ENCODE results near the gene GDPD1.
"Not testable (repeated sequence)": the region's sequence is repeated elsewhere in the genome, so short reads cannot be mapped to it uniquely, and the experiment has no call there.

GDPD1 gene

DNA sequence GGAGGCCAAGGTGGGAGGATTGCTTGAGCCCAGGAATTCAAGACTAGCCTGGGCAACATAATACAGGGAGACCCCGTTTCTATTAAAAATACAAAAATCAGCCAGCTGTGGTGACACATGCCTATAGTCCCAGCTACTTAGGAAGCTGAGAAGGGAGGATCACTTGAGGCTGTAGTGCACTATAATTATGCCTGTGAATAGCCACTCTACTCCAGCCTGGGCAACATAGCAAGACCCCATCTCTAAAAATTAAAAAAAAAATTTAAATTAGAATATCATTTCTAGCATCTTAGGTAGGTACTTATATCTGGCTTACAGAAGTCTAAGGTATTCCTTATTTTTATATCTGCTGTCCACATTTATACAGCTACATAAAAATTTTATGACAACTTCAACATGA, 18.0 kb upstream of the GDPD1 start:
- in situ Hi-C loops (cut with HindIII; ENCODE audit: low pct_unique_long_range_greater_than_20kb, low sequenced_read_pairs) = no loop called here
- no peak for TF ChIP-seq JUND (IDR thresholded peaks at IDR 0.05; ENCODE audit: low read depth)
- DNase-seq (ENCODE audit: low read depth in 1 of 2, low spot score in 1 of 2) = no peak

- in situ Hi-C loops (cut with HindIII; ENCODE audit: low pct_unique_long_range_greater_than_20kb, low sequenced_read_pairs) = no loop called here
- no peak for DNase-seq (ENCODE audit: low read depth in 1 of 2, low spot score in 1 of 2)
- no peak for TF ChIP-seq JUND (IDR thresholded peaks at IDR 0.05; ENCODE audit: low read depth)
Observed at GRCh38 chr17:59219370-59219769, 941 bp upstream of the GDPD1 start.

DNA sequence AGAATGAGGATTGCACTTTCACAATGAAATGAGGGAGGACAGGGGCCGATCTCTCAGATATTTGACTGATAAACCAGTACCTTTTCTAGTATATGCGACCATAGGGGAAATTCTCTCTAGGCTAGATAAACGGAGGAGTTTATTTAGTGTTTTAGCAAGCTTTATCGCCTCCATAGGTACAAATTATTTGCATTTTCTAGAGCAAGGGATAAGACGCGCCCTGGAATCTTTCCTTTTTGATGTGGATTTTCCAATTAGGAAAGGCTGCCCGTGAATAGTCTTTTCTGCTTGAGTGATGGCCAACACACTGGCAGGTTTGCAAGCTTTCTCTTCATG, 351 bp upstream of the GDPD1 start:
- no peak for TF ChIP-seq JUND (IDR thresholded peaks at IDR 0.05; ENCODE audit: low read depth)
- DNase-seq (ENCODE audit: low read depth in 1 of 2, low spot score in 1 of 2) = no peak
- in situ Hi-C loops (cut with HindIII; ENCODE audit: low pct_unique_long_range_greater_than_20kb, low sequenced_read_pairs) = no loop called here

GRCh38 chr17:59221159-59221847, 992 bp downstream of the GDPD1 start:
- no peak for TF ChIP-seq JUND (IDR thresholded peaks at IDR 0.05; ENCODE audit: low read depth)
- in situ Hi-C loops (cut with HindIII; ENCODE audit: low pct_unique_long_range_greater_than_20kb, low sequenced_read_pairs) = no loop called here
- no peak for DNase-seq (ENCODE audit: low read depth in 1 of 2, low spot score in 1 of 2)

DNA sequence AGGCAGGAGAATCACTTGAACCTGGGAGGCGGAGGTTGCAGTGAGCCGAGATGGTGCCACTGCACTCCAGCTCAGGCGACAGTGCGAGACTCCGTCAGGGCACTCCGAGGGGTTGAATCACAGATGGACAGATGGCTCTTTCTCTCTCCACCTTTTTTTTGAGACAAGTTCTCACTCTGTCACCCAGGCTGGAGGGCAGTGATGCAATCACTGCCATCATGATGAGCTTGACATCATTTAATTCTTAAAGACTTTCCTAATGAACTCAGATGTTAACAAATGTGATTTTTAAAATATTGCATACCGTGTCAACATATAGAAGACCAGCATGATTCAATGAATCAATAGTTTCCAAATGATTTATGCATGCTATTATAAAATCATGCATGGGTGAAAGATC, 3.5 kb downstream of the GDPD1 start:
- TF ChIP-seq JUND (IDR thresholded peaks at IDR 0.05; ENCODE audit: low read depth) = no peak
- in situ Hi-C loops (cut with HindIII; ENCODE audit: low pct_unique_long_range_greater_than_20kb, low sequenced_read_pairs) = no loop called here
- no peak for DNase-seq (ENCODE audit: low read depth in 1 of 2, low spot score in 1 of 2)

GRCh38 chr17:59228588-59228987, 8.3 kb downstream of the GDPD1 start:
- DNase-seq (ENCODE audit: low read depth in 1 of 2, low spot score in 1 of 2); in situ Hi-C loops (cut with HindIII; ENCODE audit: low pct_unique_long_range_greater_than_20kb, low sequenced_read_pairs): not testable (repeated sequence)

- no peak for DNase-seq (ENCODE audit: low read depth in 1 of 2, low spot score in 1 of 2)
- TF ChIP-seq JUND (IDR thresholded peaks at IDR 0.05; ENCODE audit: low read depth) = no peak
- in situ Hi-C loops (cut with HindIII; ENCODE audit: low pct_unique_long_range_greater_than_20kb, low sequenced_read_pairs) = no loop called here
Observed at GRCh38 chr17:59230764-59231163, 10.5 kb downstream of the GDPD1 start.

GRCh38 chr17:59234631-59235030, 14.3 kb downstream of the GDPD1 start:
- in situ Hi-C loops (cut with HindIII; ENCODE audit: low pct_unique_long_range_greater_than_20kb, low sequenced_read_pairs) = no loop called here
- DNase-seq (ENCODE audit: low read depth in 1 of 2, low spot score in 1 of 2) = no peak
- no peak for TF ChIP-seq JUND (IDR thresholded peaks at IDR 0.05; ENCODE audit: low read depth)

GRCh38 chr17:59238906-59239305, 18.6 kb downstream of the GDPD1 start:
- no peak for DNase-seq (ENCODE audit: low read depth in 1 of 2, low spot score in 1 of 2)
- in situ Hi-C loops (cut with HindIII; ENCODE audit: low pct_unique_long_range_greater_than_20kb, low sequenced_read_pairs) = no loop called here
- TF ChIP-seq JUND (IDR thresholded peaks at IDR 0.05; ENCODE audit: low read depth) = no peak

GRCh38 chr17:59244081-59244480, 23.8 kb downstream of the GDPD1 start:
- no peak for DNase-seq (ENCODE audit: low read depth in 1 of 2, low spot score in 1 of 2)
- TF ChIP-seq JUND (IDR thresholded peaks at IDR 0.05; ENCODE audit: low read depth) = no peak
- in situ Hi-C loops (cut with HindIII; ENCODE audit: low pct_unique_long_range_greater_than_20kb, low sequenced_read_pairs) = no loop called here

DNA sequence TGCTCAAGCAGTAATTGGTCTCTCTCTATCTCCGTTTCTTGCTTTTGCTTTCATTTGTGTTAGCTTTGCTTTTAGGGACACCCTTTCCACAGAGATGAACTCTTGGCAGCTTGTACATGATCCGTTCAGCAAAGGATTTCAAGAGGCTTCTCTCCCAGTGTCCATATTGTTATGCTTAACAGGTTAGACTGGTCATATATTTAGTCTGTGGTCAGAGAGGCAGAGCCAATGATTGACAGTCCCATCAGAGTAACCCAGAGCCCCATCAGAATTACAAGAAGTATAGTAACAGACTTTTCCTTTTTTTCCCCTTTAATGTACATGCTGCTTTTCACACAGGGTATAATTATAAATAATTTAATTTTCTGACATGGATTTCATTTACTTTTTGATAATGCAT, 34.4 kb downstream of the GDPD1 start:
- no peak for TF ChIP-seq JUND (IDR thresholded peaks at IDR 0.05; ENCODE audit: low read depth)
- in situ Hi-C loops (cut with HindIII; ENCODE audit: low pct_unique_long_range_greater_than_20kb, low sequenced_read_pairs) = no loop called here
- peak; percentile 47 to 83 for DNase-seq (ENCODE audit: low read depth in 1 of 2, low spot score in 1 of 2)

GRCh38 chr17:59257101-59257500, 36.8 kb downstream of the GDPD1 start:
- in situ Hi-C loops (cut with HindIII; ENCODE audit: low pct_unique_long_range_greater_than_20kb, low sequenced_read_pairs) = no loop called here
- TF ChIP-seq JUND (IDR thresholded peaks at IDR 0.05; ENCODE audit: low read depth) = no peak
- DNase-seq (ENCODE audit: low read depth in 1 of 2, low spot score in 1 of 2) = no peak

DNA sequence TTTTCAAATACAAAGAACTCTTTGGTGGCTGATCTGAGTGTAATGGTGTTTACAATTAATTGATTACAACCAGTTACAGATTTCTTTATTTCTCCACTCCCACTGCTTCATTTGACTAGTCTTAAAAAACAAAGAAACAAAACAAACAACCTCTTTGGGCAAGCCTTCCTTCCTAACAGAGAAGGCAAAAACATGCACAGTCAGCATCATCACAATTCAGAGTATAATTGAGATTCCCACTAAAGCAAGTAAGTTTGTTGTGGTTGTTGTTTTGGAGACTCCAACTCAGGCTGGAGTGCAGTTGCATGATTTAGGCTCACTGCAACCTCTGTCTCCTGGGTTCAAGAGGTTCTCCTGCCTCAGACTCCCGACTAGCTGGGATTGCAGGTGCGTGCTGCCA, 40.4 kb downstream of the GDPD1 start:
- TF ChIP-seq JUND (IDR thresholded peaks at IDR 0.05; ENCODE audit: low read depth) = no peak
- in situ Hi-C loops (cut with HindIII; ENCODE audit: low pct_unique_long_range_greater_than_20kb, low sequenced_read_pairs) = no loop called here
- no peak for DNase-seq (ENCODE audit: low read depth in 1 of 2, low spot score in 1 of 2)

GRCh38 chr17:59266745-59267144, 46.4 kb downstream of the GDPD1 start:
- in situ Hi-C loops (cut with HindIII; ENCODE audit: low pct_unique_long_range_greater_than_20kb, low sequenced_read_pairs) = no loop called here
- TF ChIP-seq JUND (IDR thresholded peaks at IDR 0.05; ENCODE audit: low read depth) = no peak
- no peak for DNase-seq (ENCODE audit: low read depth in 1 of 2, low spot score in 1 of 2)

Data from T47D (cell line).